NCI-H69 (cell line): ENCODE measurements around the gene HDAC9.
A peak's percentile ranks its signal among the peaks of the same experiment; 100 is the strongest.
"Not testable (repeated sequence)": the region's sequence is repeated elsewhere in the genome, so short reads cannot be mapped to it uniquely, and the experiment has no call there.

Experiments
- DNase-seq: peaks from one replicate; lab custom pipeline; 2025; lab: John Stamatoyannopoulos, UW

The HDAC9 gene

GRCh38 chr7:18900236-18900635 lies 404.7 kb downstream of the HDAC9 start:
- peak; percentile 98 for DNase-seq

- no peak for DNase-seq
Measured at GRCh38 chr7:18900803-18901202, 405.3 kb downstream of the HDAC9 start.

- peak; percentile 63 for DNase-seq
Measured at GRCh38 chr7:18901351-18901750, 405.8 kb downstream of the HDAC9 start.

GRCh38 chr7:18901982-18902421 lies 406.5 kb downstream of the HDAC9 start:
- peak; percentile 57 for DNase-seq

GRCh38 chr7:18902892-18903291 lies 407.3 kb downstream of the HDAC9 start:
- DNase-seq: no peak

GRCh38 chr7:18903695-18904094 lies 408.1 kb downstream of the HDAC9 start:
- DNase-seq: peak; percentile 13

- no peak for DNase-seq
Measured at GRCh38 chr7:18905316-18905943, 409.9 kb downstream of the HDAC9 start.

GRCh38 chr7:18906901-18907300 lies 411.4 kb downstream of the HDAC9 start:
- DNase-seq: no peak

GRCh38 chr7:18913106-18913505 lies 417.6 kb downstream of the HDAC9 start:
- DNase-seq: no peak

GRCh38 chr7:18916826-18917225 lies 421.3 kb downstream of the HDAC9 start:
- no peak for DNase-seq

- DNase-seq: no peak
Measured at GRCh38 chr7:18927134-18927533, 431.6 kb downstream of the HDAC9 start.

- DNase-seq: no peak
Measured at GRCh38 chr7:18936265-18936664, 440.7 kb downstream of the HDAC9 start.

GRCh38 chr7:18939771-18940592 lies 444.4 kb downstream of the HDAC9 start:
- DNase-seq: no peak

- DNase-seq: peak; percentile 54
Measured at GRCh38 chr7:18940593-18941134, 445.1 kb downstream of the HDAC9 start.

- DNase-seq: no peak
Measured at GRCh38 chr7:18941207-18941606, 445.7 kb downstream of the HDAC9 start.

- no peak for DNase-seq
Measured at GRCh38 chr7:18948521-18948920, 453.0 kb downstream of the HDAC9 start.

- DNase-seq: no peak
Measured at GRCh38 chr7:18952846-18953245, 457.3 kb downstream of the HDAC9 start.

GRCh38 chr7:18958627-18959026 lies 463.1 kb downstream of the HDAC9 start:
- DNase-seq: no peak

- DNase-seq: peak; percentile 26
Measured at GRCh38 chr7:18960725-18961124, 465.2 kb downstream of the HDAC9 start.

GRCh38 chr7:18962031-18962430 lies 466.5 kb downstream of the HDAC9 start:
- no peak for DNase-seq

GRCh38 chr7:18965657-18966056 lies 470.1 kb downstream of the HDAC9 start:
- DNase-seq: no peak

GRCh38 chr7:18967755-18968154 lies 472.2 kb downstream of the HDAC9 start:
- not testable (repeated sequence) for DNase-seq

GRCh38 chr7:18971839-18972238 lies 476.3 kb downstream of the HDAC9 start:
- peak; percentile 30 for DNase-seq
